Neural progenitor cell (in vitro differentiated cells): ENCODE results near the gene EAPP.

ENCODE experiments used
- CTCF ChIP-seq: fragments of 200-600 bp; sonication (generic); IDR thresholded peaks from 2 replicates; pipeline ENCODE4 v1.5.1; 2017; ENCODE audit warnings: antibody characterized with exemption, mild to moderate bottlenecking
- EZH2 ChIP-seq: fragments of 200-600 bp; sonication (generic); IDR thresholded peaks from 2 replicates; pipeline ENCODE4 v1.6.1; 2017; ENCODE audit warnings: antibody characterized with exemption, mild to moderate bottlenecking, moderate library complexity

- TF ChIP-seq CTCF (no peak), EZH2 (no peak)
These were observed 64.3 kb downstream of the EAPP start for GRCh38 chr14:34475163-34475562.
